ENCODE results near the gene IQSEC1.
A peak's percentile ranks its signal among the peaks of the same experiment; 100 is the strongest.

The IQSEC1 gene

DNA sequence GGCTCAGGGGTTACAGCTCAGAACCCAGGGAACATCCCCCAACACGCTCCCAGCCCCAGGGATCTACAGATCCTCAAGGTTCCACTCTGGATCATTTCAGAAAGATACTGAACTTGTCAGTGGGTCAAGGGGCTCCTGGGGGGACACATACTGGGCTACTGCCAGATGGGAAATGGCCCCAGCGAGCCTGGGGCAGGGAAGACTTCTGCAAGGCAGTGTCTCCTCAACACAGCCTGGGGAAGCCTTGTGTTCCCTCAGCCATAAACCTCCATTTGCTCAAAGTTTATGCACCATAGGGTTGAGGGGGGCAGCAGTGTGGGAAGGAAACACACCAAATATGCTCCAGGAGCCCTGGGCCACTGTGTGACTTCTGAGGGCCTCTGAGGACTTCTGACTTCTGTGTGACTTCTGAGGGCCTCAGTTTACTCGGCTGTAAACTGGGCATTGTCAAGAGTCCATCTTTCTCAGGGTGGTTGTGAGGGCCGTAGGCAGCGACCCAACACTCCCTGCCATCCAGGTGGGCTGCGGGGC lies 58.4 kb downstream of the IQSEC1 start:
- no peak for DNase-seq

- DNase-seq = no peak
These were observed 59.1 kb downstream of the IQSEC1 start for GRCh38 chr3:13013994-13014754.

DNA sequence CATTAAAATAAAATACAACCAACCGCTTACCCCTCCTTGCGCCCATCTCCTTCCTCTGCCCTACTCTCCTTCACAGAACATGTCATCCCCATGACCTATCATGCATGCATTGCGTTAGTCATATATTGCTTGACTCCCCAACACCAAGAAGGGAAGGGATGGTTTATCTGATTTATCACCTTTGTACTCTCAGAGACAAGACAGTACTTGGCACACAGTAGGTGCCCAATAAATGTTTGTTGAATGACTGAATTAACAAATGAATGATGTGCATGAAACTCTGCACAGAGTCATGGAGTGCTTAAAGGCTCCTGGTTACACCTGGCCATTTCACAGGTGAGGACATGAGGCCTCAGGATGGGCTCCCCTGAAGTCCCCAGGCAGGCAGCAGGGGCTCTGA lies 59.7 kb downstream of the IQSEC1 start:
- DNase-seq = no peak

GRCh38 chr3:13013151-13013561 lies 60.1 kb downstream of the IQSEC1 start:
- DNase-seq = no peak

DNA sequence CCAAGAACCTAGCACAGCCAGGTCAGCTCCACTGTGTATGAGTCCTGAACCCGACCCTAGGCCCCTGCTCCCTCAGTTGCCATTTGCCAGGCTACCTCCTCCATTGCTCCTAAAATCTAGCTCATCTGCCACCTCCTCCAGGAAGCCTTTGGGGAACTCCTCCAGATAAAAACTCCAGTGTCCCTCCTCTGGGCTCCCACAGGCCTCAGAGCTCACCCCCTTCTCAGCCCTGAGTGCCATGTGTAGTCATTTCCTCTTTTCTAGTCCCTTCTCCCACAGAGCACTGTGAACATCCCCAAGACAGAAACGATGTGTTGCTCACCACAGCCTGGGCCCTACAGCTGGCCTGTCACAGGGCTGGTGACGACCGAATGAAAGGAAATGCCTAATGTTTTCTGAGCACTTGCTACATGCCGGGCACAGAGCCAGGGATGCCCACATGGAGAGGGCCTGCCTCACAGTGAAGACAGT lies 61.0 kb downstream of the IQSEC1 start:
- no peak for DNase-seq

- DNase-seq = peak in 2 of 3 experiments; percentile 8 to 10
These were observed 61.5 kb downstream of the IQSEC1 start for GRCh38 chr3:13011573-13012220.

DNA sequence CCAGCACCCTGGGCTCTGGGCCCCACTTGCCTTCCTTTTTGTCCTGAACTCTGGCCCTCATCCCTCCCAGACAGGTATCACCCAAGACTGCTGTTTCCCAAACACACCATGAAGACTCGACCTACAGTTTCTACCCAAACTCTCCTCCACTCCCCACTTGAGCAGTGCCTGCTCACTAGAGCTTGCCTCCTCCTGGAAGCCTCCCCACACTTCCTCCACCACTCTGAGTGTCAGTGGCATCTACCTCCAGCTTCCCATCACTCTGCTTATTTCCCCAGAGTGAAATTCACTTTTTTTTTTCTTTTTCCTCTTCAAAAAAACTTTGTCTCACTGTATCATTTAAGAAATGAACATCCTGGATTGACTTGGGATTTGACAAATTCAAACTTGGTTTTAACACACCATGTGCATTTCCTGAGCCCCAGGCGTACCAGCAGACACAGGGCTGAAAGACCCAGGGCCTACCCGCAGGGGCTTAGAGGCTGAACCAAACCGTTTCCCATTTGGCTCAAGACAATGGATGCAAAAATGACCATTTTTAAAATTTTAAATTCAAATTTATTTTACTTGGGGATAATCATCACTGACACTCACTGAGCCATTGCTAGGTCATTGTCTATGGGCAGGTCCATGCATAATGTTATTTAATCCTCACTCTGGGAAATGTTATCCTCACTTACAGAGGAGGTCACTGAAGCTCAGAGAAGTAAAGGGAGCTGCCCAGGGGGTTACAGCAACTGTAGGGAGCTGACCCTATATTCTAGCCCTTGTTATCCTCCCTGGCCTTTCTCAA lies 62.3 kb downstream of the IQSEC1 start:
- DNase-seq = no peak

- no peak for DNase-seq
These were observed 63.3 kb downstream of the IQSEC1 start for GRCh38 chr3:13009946-13010315.

DNA sequence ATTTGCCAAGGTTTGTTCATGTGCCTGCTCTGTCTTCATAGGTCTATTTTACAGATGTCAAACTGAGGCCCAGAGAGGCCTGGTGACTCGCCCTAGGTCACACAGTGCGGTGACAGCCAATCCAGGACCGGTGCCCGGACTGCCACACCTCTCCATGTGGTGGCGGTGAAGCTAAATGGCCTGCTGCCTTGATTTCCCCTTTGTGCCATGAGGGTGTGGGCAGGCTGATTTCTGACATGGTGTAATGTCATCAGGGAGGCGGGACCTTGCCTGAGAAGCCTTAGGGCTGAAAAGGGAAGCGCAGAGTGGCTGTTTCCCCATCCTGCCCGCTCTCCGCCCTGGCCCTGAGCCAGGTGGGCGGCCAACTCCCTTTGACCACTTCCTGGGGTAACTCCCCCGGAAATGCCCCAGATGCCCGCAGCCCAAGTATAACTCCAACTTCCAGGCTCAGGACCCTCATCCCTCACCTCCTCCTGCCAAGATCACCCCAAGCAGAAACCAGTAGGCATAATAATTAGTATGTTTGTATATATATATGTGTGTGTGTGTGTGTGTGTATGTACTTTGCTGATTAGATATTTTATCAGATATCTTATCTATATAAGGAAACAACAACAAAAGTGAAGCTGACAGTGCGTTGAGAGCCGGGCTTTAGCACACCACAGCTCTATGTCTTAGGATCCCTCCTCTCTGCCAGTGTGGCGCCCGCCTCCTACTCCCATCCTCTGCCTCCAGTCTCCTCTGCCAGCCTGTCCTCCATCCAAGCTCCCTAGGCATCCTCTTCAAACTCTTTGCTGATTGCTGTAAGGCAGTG lies 63.9 kb downstream of the IQSEC1 start:
- no peak for DNase-seq

DNA sequence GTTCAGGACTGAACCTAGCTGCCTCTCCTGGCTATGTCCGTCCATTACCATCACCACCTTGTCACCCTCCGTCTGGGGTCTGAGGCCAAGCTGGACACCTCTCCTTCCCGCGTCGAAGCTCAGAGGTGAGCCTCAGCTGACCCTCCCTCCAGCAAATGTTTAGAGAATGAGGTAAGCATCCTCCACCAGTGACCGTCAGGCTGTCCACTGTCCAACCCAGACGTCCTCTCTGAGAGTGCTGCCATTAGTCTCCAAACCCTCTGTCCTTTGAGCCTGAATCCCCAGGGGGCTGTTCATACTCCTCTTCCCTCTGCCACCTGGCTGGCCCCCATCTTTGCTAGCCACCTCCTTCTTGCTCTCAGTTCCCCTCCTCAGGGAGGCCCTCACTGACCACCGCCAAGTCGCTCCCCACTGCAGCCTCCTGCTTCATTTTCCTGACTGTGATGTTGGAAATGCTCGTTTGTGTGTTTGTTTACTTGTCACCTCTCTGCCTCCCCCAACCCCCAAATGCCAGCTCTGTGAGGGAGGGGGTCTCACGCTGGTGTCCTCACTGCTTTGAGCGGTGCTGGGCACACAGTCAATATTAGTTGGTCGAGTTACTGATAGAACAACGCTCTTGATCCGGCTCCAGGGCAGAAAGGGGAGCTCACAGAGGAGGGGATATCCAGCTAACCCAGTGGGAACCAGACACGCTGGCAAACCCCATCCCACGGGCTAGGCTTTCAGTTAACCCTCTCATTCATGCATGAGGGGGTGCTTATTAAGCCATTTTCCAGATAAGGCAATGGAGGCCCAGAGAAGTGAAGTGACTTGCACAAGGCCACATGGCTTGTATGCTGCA lies 64.9 kb downstream of the IQSEC1 start:
- DNase-seq = no peak

DNA sequence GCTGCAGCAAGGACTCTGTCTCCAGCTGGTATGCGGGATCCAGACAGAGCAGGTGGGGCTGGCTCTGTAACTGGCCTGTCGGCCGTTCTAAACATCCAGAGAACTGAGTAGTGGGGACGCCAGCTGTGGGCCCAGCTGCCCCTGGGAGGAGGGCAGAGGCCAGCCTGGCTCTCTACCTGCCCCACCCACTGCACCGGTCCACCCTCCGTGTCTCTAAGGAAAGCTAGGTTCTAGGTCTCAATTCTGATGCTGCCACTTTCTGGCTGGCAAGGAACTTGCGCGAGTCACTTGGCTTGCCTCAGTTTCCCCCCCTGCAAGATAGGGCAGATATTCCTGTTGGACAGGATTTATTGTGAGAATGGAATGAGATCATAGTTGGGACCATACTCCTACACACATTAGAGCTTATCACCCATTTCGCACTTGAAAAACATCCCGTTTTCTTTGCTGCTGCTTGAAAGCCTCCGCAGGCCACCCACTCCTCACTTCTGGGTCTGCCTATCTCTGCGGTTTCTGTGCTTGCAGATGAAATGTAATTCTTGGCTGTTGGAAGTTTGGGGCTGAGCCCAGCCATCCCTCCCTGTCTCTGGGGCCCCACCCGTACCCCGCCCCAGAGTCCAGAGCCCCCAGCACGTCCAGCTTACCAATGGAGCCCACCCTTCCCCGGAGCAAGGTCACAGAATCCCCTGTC lies 65.8 kb downstream of the IQSEC1 start:
- no peak for DNase-seq

DNA sequence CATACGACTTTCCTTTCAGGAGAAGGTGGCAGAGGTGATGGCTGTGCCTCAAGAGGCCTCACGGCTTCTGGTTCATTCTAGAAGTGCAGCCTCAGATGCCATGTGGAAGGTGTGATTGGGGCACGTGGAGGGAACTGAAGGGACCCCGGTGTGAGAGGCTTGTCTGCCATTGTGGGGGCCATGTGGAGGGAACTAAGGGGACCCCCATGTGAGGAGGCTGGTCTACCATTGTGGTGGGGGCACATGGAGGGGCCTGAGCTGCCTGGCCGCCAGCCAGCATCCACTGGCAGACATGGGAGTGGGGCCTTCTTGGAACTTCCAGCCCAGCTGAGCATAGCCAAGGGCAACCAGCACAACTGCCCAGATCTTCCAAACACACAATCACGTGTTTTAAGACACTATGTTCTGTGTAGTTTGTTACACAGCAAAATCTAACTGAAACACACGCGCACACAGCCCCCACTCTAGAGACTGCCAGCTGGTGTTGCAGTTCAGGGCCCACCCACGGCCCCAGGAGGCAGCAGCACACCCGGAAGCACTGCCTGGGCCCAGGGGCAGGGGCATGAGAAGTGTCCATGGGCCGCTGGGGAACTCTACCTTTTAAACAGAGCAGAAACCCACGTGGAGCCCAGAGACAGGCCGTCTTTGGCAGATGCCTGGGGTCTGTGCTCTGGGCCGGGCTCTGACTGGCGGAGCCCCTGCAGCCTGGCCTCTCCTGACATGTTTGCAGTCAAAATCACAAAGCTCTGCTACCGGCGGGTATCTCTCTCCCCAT lies 66.8 kb downstream of the IQSEC1 start:
- no peak for DNase-seq

DNA sequence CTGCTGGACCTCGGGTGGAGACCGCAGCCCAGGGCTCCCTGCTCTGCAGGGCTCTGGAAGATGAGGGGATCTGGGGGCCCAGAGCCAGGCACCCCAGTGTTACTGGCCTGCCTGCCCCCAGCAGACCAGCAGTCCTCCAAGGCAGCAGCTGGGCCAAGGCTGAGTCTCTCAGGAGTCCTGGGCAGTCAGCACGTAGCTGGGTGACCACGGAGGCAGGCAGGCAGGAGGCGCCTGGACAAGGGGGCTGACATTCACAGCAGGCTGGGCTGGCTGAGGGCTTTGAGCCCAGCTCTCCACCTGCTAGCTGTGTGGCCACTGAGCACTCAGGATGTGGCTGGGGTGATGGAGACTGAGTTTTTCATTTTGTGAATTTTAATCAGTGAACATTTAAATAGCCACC lies 67.9 kb downstream of the IQSEC1 start:
- no peak for DNase-seq

DNA sequence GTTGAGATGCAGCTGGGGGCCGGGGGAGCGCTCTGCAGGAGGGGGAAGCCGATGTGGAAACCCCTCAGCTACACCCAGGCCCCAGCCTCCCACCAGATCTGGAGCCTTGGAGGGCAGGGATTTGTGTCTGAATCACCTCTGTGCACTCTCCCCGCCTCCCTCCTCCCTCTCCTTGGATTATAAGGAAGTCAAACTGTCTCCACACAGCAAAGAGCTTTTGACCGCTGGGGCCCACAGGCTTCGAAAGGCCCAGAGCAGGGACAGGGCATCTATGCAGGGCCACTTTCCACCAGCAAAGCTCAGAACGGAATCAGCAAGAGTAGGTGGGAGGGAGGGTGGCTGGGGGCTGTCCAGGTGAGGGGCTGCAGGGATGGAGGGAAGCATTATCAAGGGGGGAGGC lies 68.9 kb downstream of the IQSEC1 start:
- no peak for DNase-seq

DNA sequence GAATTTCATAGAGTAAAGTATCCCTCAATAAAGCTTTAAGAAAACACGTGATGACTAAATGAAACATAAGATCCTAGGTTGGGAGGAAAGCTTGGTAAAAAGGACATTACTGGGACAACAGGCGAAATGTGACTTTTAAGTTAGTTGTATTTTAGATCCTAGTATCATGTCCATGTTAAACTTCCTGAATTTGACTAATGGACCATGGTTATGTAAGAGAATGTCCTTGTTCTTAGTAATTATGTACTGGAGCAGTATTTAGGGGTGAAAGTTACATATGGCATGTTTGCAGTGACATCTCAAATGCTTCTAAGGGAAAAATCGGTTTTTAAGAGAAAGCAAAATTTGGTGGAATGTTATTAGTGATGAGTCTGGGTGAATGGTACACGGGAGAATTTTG lies 69.6 kb downstream of the IQSEC1 start:
- no peak for DNase-seq

- no peak for DNase-seq
These were observed 70.7 kb downstream of the IQSEC1 start for GRCh38 chr3:13002398-13003124.

GRCh38 chr3:12999147-13000140 lies 73.8 kb downstream of the IQSEC1 start:
- DNase-seq = no peak

DNA sequence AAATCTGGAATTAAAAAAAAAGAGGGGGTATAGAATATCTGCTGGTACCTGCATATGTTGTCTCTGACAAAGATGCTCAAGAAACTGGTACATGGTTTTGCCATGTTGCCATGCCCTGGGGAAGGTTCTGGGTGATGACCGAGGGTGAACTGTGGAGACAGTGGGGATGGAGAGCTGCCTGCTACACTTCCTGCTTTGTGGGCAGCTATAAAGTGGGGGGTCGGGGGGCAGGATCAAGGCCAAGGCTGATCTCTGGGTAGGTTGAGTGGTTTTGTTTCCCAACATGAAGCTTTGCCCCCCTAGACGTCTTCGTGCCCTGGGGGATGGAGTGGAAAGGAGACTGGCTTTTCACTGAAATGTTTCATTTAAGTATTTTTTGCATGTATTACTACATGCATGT lies 74.6 kb downstream of the IQSEC1 start:
- no peak for DNase-seq

All from NCI-H1417 (cell line).